ENCODE measurements around the gene GNA15. TPM values are rescaled to one million over a fixed set of nuclear protein-coding genes. Genes with fewer than 3 reads are reported as not detected.

Gene GNA15
- polyA plus RNA-seq, 1 experiment = 0.06 TPM

DNA sequence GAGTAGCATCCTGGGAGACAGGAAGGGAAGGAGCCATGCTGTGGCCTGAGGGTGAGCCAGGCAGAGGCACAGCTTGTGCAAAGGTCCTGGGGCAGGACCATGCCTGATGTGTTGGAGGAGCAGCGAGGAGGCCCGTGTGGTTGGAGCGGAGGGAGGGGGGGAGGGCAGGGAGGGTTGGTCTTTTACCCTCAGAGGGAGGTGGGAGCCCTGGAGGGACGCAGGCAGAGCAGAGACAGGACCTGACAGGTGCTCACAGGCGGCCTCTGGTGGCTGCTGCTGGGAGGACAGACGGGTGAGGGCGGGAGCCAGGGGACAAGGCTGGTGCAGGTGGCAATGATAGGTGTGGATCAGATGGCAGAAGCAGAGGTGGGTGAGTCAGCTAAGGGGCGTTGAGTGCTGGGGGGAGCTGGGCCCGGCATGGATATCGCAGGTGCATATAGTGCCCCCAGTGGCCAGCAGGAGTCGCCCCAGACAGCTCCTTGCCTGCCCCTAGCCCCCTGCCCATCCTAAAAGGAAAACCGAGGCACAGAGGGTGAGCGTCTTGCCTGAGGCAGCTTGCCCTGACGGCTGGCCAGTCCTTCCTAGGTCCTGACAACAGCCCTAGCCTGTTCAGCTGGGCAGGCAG is 9.8 kb upstream of the GNA15 start:
- no peak for DNase-seq (ENCODE audit: low read depth)
- Histone ChIP-seq H3K27me3 (ENCODE audit: control insufficient read depth, insufficient read depth, low read length) (no peaks in the 10 kb centered on the region), H3K4me3 (ENCODE audit: low read depth, low read length) (no peak overlapping the region), H3K36me3 (ENCODE audit: control insufficient read depth, insufficient read depth, low read length) (peaks cover 3% of the 10 kb centered on the region; the same call in 1 of the 2 replicates)
- ChIA-PET POLR2A (no interaction called here), CTCF (interaction anchor here (0.6 to 8.0 kb wide), 32 partner anchors 9 to 238 kb away, joined by 3 to 42 read pairs (median 4); no protein-coding TSS in a partner anchor)
- peak; percentile 85 for TF ChIP-seq CTCF (IDR thresholded peaks at IDR 0.05; ENCODE audit: insufficient read depth, low read depth, low read length)

- H3K36me3 ChIP-seq (ENCODE audit: control insufficient read depth, insufficient read depth, low read length) = no peaks in the 10 kb centered on the region
- no peak overlapping the region for H3K4me3 ChIP-seq (ENCODE audit: low read depth, low read length)
- no peaks in the 10 kb centered on the region for H3K27me3 ChIP-seq (ENCODE audit: control insufficient read depth, insufficient read depth, low read length)
- TF ChIP-seq CTCF (IDR thresholded peaks at IDR 0.05; ENCODE audit: insufficient read depth, low read depth, low read length) = peak; percentile 58
- no peak for DNase-seq (ENCODE audit: low read depth)
- ChIA-PET POLR2A (no interaction called here), CTCF (interaction anchor here (0.7 to 8.0 kb wide), 18 partner anchors 9 to 178 kb away, joined by 3 to 103 read pairs (median 5); partner anchors contain the start of gene NCLN)
Measured at GRCh38 chr19:3129112-3129511, 6.7 kb upstream of the GNA15 start.

DNA sequence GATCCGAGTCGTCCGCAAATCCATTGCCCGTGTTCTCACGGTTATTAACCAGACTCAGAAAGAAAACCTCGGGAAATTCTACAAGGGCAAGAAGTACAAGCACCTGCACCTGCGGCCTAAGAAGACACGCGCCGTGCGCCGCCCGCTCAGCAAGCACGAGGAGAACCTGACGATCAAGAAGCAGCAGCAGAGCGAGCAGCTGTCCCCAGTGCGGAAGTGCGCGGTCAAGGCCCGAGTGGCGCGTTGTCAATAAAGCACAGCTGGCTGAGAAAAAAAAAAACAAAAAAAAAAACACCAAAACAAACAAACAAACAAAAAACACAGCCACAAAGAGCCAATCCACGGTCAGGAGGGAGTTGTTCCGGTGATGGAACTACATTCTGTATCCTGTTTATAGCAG is 4.7 kb upstream of the GNA15 start:
- no peak for DNase-seq (ENCODE audit: low read depth)
- H3K27me3 ChIP-seq (ENCODE audit: control insufficient read depth, insufficient read depth, low read length) = no peaks in the 10 kb centered on the region
- H3K4me3 ChIP-seq (ENCODE audit: low read depth, low read length) = no peak overlapping the region
- CTCF ChIA-PET = interaction anchor here (1.0 to 8.0 kb wide), 7 partner anchors 10 to 56 kb away, joined by 3 to 103 read pairs (median 5); no protein-coding TSS in a partner anchor
- H3K36me3 ChIP-seq (ENCODE audit: control insufficient read depth, insufficient read depth, low read length) = no peaks in the 10 kb centered on the region
- TF ChIP-seq CTCF (IDR thresholded peaks at IDR 0.05; ENCODE audit: insufficient read depth, low read depth, low read length) = no peak
- POLR2A ChIA-PET = no interaction called here

DNA sequence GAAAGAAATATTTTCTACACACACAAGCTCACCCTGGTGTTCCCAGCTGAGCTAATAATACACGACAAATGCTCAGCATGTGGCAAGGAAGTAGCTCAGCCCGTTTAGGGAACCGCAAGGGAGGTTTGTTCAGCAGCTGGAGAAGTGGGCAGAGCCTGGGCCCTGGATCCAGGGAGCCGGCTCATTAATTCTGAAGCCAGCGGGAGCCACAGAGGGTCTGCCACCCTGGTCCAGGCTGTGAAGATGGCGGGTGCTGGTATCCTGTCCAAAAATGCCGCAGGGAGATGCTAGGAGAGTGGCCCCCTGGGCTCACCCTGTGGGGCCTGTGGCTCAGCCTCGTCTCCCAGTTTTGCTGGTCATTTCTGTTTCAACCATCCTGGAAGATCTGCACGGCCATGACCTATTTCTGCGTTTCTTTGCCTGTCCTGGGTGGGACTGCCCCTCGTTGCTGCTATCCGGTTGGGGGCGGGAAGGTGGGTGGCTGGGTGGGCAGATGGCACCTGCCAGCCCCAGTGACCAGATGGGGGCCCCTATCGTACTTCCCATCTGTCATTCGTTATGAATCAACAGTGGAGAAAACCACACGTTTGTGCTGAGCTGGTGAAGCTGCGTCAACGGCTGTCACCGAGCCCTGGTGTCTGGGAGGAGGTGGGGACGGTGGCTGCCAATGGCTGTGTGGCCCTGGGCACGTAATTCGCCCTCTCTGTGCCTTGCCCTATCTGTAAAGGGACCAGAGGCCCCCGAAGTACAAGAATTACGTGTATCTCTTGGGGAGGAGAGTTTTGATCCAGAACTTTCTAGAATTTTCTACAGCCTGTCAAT is 2.7 kb upstream of the GNA15 start:
- peak; percentile 63 for DNase-seq (ENCODE audit: low read depth)
- no peak for TF ChIP-seq CTCF (IDR thresholded peaks at IDR 0.05; ENCODE audit: insufficient read depth, low read depth, low read length)
- no peaks in the 10 kb centered on the region for H3K36me3 ChIP-seq (ENCODE audit: control insufficient read depth, insufficient read depth, low read length)
- no peak overlapping the region for H3K4me3 ChIP-seq (ENCODE audit: low read depth, low read length)
- H3K27me3 ChIP-seq (ENCODE audit: control insufficient read depth, insufficient read depth, low read length) = no peaks in the 10 kb centered on the region
- ChIA-PET CTCF (interaction anchor here (0.7 to 2.1 kb wide), 8 partner anchors 10 to 183 kb away, joined by 3 to 11 read pairs (median 4); no protein-coding TSS in a partner anchor), POLR2A (interaction anchor here (0.6 kb wide), 1 partner anchor 9 kb away, joined by 4 read pairs; no protein-coding TSS in a partner anchor)

- H3K4me3 ChIP-seq (ENCODE audit: low read depth, low read length) = no peak overlapping the region
- no peak for TF ChIP-seq CTCF (IDR thresholded peaks at IDR 0.05; ENCODE audit: insufficient read depth, low read depth, low read length)
- H3K36me3 ChIP-seq (ENCODE audit: control insufficient read depth, insufficient read depth, low read length) = no peaks in the 10 kb centered on the region
- no peaks in the 10 kb centered on the region for H3K27me3 ChIP-seq (ENCODE audit: control insufficient read depth, insufficient read depth, low read length)
- POLR2A ChIA-PET = interaction anchor here (0.6 kb wide), 1 partner anchor 8 kb away, joined by 4 read pairs; no protein-coding TSS in a partner anchor
- CTCF ChIA-PET = interaction anchor here (1.1 to 2.1 kb wide), 2 partner anchors 28 to 30 kb away, joined by 3 to 11 read pairs; no protein-coding TSS in a partner anchor
- no peak for DNase-seq (ENCODE audit: low read depth)
Measured at GRCh38 chr19:3133793-3134116, 2.1 kb upstream of the GNA15 start.

Measured in BJ (cell line).